ENCODE results near the gene TTC33. TPM values are rescaled to one million over a fixed set of nuclear protein-coding genes. Genes with fewer than 3 reads are reported as not detected.

TTC33 gene
- polyA plus RNA-seq, 1 experiment, result 12.4 TPM

DNA sequence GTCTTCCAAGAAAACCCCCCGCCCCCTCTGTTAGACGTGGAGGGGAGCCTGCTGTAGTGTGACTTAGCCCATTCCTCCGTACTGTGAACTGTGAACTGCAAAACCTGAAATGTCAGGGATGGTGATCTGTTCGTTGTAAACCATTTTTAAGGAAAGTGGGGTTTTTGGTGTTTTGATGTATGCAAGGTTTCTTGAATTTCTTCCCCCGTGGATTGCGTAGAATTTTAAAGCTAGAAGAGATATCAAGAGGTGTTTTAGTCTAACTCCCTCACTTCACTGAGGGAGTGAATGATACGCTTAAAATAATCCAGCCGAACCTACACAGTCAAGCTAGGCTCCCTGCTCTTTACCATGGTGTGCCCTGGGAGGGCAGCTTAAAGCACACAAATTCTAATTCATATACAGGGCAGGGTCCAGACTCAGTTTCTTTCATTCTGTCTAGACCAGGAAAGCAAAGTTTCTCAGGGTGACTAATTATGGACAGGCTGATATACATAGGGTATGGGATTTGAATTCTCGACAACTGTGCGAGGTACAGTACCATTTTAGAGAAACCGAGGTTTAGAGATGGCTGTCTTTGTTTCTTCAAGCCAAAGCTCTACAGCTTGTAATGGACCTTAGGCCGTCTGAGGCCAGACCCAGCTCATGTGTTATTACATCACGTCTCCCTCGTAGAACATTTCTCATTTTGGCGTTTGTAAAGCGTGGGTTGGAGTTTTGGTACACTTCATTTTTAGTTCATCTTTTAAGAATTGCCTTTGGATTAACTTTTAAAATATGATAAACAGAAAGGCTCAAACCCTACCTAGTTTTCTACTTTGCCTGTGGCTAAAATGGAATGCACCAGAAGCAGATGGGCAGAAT lies 73.4 kb downstream of the TTC33 start:
- ChIA-PET POLR2A (interaction anchor here (0.6 to 0.9 kb wide), 2 partner anchors 130 to 184 kb away, joined by 3 read pairs; no protein-coding TSS in a partner anchor), CTCF (interaction anchor here (0.6 to 5.7 kb wide), 3 partner anchors 112 to 968 kb away, joined by 3 to 38 read pairs (median 3); no protein-coding TSS in a partner anchor)
- DNase-seq (ENCODE audit: low read depth, low spot score), result no peak
- TF ChIP-seq, protein P1, sequence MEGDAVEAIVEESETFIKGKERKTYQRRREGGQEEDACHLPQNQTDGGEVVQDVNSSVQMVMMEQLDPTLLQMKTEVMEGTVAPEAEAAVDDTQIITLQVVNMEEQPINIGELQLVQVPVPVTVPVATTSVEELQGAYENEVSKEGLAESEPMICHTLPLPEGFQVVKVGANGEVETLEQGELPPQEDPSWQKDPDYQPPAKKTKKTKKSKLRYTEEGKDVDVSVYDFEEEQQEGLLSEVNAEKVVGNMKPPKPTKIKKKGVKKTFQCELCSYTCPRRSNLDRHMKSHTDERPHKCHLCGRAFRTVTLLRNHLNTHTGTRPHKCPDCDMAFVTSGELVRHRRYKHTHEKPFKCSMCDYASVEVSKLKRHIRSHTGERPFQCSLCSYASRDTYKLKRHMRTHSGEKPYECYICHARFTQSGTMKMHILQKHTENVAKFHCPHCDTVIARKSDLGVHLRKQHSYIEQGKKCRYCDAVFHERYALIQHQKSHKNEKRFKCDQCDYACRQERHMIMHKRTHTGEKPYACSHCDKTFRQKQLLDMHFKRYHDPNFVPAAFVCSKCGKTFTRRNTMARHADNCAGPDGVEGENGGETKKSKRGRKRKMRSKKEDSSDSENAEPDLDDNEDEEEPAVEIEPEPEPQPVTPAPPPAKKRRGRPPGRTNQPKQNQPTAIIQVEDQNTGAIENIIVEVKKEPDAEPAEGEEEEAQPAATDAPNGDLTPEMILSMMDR (IDR thresholded peaks at IDR 0.05; ENCODE audit: low read depth, low read length), result no peak
- Histone ChIP-seq H3K9me3 (ENCODE audit: control insufficient read depth, insufficient read depth, low read length) (no peaks in the 10 kb centered on the region; the same call in 1 of the 2 replicates), H3K4me3 (ENCODE audit: low read depth, low read length) (peak overlapping the region; percentile 77), H3K27me3 (ENCODE audit: control insufficient read depth, insufficient read depth, low read length) (no peaks in the 10 kb centered on the region), H3K27ac (ENCODE audit: low read depth, low read length) (no peak overlapping the region)

- Histone ChIP-seq H3K27me3 (ENCODE audit: control insufficient read depth, insufficient read depth, low read length) (no peaks in the 10 kb centered on the region), H3K4me3 (ENCODE audit: low read depth, low read length) (peak overlapping the region; percentile 77), H3K9me3 (ENCODE audit: control insufficient read depth, insufficient read depth, low read length) (no peaks in the 10 kb centered on the region; the same call in 1 of the 2 replicates), H3K27ac (ENCODE audit: low read depth, low read length) (no peak overlapping the region)
- ChIA-PET POLR2A (interaction anchor here (0.6 to 0.9 kb wide), 2 partner anchors 129 to 183 kb away, joined by 3 read pairs; no protein-coding TSS in a partner anchor), CTCF (interaction anchor here (0.6 to 5.7 kb wide), 3 partner anchors 315 to 967 kb away, joined by 3 to 38 read pairs (median 3); no protein-coding TSS in a partner anchor)
- TF ChIP-seq, protein P1 (IDR thresholded peaks at IDR 0.05; ENCODE audit: low read depth, low read length), result no peak
- DNase-seq (ENCODE audit: low read depth, low spot score), result no peak
Measured at GRCh38 chr5:40681363-40682153, 74.2 kb downstream of the TTC33 start.

DNA sequence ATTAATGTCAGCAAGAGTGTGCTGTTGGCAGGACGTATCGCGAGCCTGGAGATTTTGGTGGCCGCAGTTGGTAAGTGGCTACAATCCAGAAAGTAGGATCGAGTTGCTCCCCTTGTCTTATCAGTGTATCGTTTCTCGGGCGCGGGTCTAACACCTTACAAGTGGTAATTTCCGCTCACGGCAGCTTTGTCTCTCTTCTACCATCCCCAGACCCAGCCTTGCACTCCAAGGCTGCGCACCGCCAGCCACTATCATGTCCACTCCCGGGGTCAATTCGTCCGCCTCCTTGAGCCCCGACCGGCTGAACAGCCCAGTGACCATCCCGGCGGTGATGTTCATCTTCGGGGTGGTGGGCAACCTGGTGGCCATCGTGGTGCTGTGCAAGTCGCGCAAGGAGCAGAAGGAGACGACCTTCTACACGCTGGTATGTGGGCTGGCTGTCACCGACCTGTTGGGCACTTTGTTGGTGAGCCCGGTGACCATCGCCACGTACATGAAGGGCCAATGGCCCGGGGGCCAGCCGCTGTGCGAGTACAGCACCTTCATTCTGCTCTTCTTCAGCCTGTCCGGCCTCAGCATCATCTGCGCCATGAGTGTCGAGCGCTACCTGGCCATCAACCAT lies 74.9 kb downstream of the TTC33 start:
- Histone ChIP-seq H3K27me3 (ENCODE audit: control insufficient read depth, insufficient read depth, low read length) (no peaks in the 10 kb centered on the region), H3K9me3 (ENCODE audit: control insufficient read depth, insufficient read depth, low read length) (no peaks in the 10 kb centered on the region; the same call in 1 of the 2 replicates), H3K4me3 (ENCODE audit: low read depth, low read length) (peak overlapping the region; percentile 77), H3K27ac (ENCODE audit: low read depth, low read length) (no peak overlapping the region)
- CTCF ChIA-PET, result interaction anchor here (0.6 to 1.3 kb wide), 2 partner anchors 314 to 1103 kb away, joined by 3 read pairs; no protein-coding TSS in a partner anchor
- POLR2A ChIA-PET, result interaction anchor here (0.9 to 1.3 kb wide), 2 partner anchors 129 to 733 kb away, joined by 3 read pairs; no protein-coding TSS in a partner anchor
- TF ChIP-seq, protein P1 (IDR thresholded peaks at IDR 0.05; ENCODE audit: low read depth, low read length), result peak; percentile 38
- no peak for DNase-seq (ENCODE audit: low read depth, low spot score)

GRCh38 chr5:40679913-40680681 lies 75.7 kb downstream of the TTC33 start, which contains the start of gene PTGER4:
TSS of gene PTGER4 (plus strand) at chr5:40679915. CDS start at chr5:40680994, 1,079 bp downstream.
- H3K4me3 ChIP-seq (ENCODE audit: low read depth, low read length), result peak within 1 kb of the TSS; percentile 77
- DNase-seq (ENCODE audit: low read depth, low spot score), result no peak
- no peaks in the 10 kb centered on the region; the same call in 1 of the 2 replicates for H3K9me3 ChIP-seq (ENCODE audit: control insufficient read depth, insufficient read depth, low read length)
- TF ChIP-seq, protein P1 (IDR thresholded peaks at IDR 0.05; ENCODE audit: low read depth, low read length), result no peak
- no peaks in the 10 kb centered on the region for H3K27me3 ChIP-seq (ENCODE audit: control insufficient read depth, insufficient read depth, low read length)
- peak within 1 kb of the TSS; percentile 93 for H3K27ac ChIP-seq (ENCODE audit: low read depth, low read length)
- ChIA-PET CTCF (interaction anchor here (1.3 kb wide), 1 partner anchor 1102 kb away, joined by 3 read pairs; no protein-coding TSS in a partner anchor), POLR2A (interaction anchor here (0.6 to 1.3 kb wide), 7 partner anchors 109 to 732 kb away, joined by 3 to 6 read pairs (median 3); no protein-coding TSS in a partner anchor)

All from AG04450 (cell line).